ENCODE results near the gene RAPGEF6.

Gene RAPGEF6

DNA sequence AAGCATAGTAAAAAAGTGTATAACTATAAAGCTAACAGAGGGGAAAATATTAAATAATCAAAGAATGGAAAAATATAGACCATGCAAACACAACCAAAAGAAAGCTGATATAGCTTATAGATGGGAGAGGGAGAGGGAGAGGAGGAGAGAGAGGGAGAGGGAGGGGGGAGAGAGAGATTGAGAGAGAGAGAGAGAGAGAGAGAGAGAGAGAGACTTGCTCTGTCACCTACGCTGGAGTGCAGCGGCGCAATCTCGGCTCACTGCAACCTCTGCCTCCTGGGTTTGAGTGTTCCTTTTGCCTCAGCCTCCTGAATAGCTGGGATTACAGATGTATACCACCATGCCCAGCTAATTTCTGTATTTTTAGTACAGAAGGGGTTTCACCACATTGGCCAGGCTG lies 110.6 kb downstream of the RAPGEF6 start:
- DNase-seq (ENCODE audit: low spot score) = no peak

GRCh38 chr5:131523500-131524185 lies 111.4 kb downstream of the RAPGEF6 start:
- TF ChIP-seq, protein P1, sequence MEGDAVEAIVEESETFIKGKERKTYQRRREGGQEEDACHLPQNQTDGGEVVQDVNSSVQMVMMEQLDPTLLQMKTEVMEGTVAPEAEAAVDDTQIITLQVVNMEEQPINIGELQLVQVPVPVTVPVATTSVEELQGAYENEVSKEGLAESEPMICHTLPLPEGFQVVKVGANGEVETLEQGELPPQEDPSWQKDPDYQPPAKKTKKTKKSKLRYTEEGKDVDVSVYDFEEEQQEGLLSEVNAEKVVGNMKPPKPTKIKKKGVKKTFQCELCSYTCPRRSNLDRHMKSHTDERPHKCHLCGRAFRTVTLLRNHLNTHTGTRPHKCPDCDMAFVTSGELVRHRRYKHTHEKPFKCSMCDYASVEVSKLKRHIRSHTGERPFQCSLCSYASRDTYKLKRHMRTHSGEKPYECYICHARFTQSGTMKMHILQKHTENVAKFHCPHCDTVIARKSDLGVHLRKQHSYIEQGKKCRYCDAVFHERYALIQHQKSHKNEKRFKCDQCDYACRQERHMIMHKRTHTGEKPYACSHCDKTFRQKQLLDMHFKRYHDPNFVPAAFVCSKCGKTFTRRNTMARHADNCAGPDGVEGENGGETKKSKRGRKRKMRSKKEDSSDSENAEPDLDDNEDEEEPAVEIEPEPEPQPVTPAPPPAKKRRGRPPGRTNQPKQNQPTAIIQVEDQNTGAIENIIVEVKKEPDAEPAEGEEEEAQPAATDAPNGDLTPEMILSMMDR (IDR thresholded peaks at IDR 0.05; ENCODE audit: extremely low read depth, insufficient read depth, missing control alignments) = no peak
- DNase-seq (ENCODE audit: low spot score) = no peak
- in situ Hi-C loops (cut with MboI; ENCODE audit: low pct_unique_long_range_greater_than_20kb, low sequenced_read_pairs, unreplicated experiment) = no loop called here

More for the DNA sequence above, 110.6 kb downstream of the RAPGEF6 start:
- TF ChIP-seq, protein P1 (IDR thresholded peaks at IDR 0.05; ENCODE audit: extremely low read depth, insufficient read depth, missing control alignments) = no peak
- in situ Hi-C loops (cut with MboI; ENCODE audit: low pct_unique_long_range_greater_than_20kb, low sequenced_read_pairs, unreplicated experiment) = no loop called here

DNA sequence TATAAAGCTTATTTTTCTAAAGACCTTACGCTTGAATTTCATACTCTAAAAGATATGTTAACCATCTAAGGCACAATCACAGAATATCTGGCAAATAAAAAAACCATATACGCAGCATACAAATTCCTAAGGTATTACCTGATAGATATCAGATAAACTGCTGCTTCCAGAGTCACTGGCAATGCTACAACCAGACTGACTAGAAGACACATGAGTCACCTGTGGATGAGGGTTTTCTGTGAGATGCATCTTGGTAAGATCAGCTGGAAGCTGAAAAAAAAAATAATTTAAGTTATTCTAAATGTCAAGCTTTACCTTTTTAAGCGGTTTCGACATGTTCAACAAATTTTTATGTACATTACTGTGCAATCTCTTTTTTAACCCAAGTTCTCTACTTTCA lies 113.8 kb downstream of the RAPGEF6 start:
- in situ Hi-C loops (cut with MboI; ENCODE audit: low pct_unique_long_range_greater_than_20kb, low sequenced_read_pairs, unreplicated experiment) = no loop called here
- no peak for DNase-seq (ENCODE audit: low spot score)

GRCh38 chr5:131515348-131515747 lies 119.7 kb downstream of the RAPGEF6 start:
- no peak for DNase-seq (ENCODE audit: low spot score)
- in situ Hi-C loops (cut with MboI; ENCODE audit: low pct_unique_long_range_greater_than_20kb, low sequenced_read_pairs, unreplicated experiment) = no loop called here
- TF ChIP-seq, protein P1 (IDR thresholded peaks at IDR 0.05; ENCODE audit: extremely low read depth, insufficient read depth, missing control alignments) = no peak

More for the DNA sequence above, 113.8 kb downstream of the RAPGEF6 start:
- TF ChIP-seq, protein P1 (IDR thresholded peaks at IDR 0.05; ENCODE audit: extremely low read depth, insufficient read depth, missing control alignments) = no peak

GRCh38 chr5:131514316-131515283 lies 120.4 kb downstream of the RAPGEF6 start:
- DNase-seq (ENCODE audit: low spot score) = peak; percentile 19
- in situ Hi-C loops (cut with MboI; ENCODE audit: low pct_unique_long_range_greater_than_20kb, low sequenced_read_pairs, unreplicated experiment) = no loop called here
- TF ChIP-seq, protein P1 (IDR thresholded peaks at IDR 0.05; ENCODE audit: extremely low read depth, insufficient read depth, missing control alignments) = no peak

- TF ChIP-seq, protein P1 (IDR thresholded peaks at IDR 0.05; ENCODE audit: extremely low read depth, insufficient read depth, missing control alignments) = no peak
- in situ Hi-C loops (cut with MboI; ENCODE audit: low pct_unique_long_range_greater_than_20kb, low sequenced_read_pairs, unreplicated experiment) = no loop called here
Observed at GRCh38 chr5:131513780-131514179, 121.2 kb downstream of the RAPGEF6 start.

More at GRCh38 chr5:131513780-131514179, 121.2 kb downstream of the RAPGEF6 start:
- no peak for DNase-seq (ENCODE audit: low spot score)

Measured in GM13977 (cell line).